Vagina (tissue), 2 donors: ENCODE data around the gene JPH3. TPM values are rescaled to one million over a fixed set of nuclear protein-coding genes. Genes with fewer than 3 reads are reported as not detected.

Experiments
- DNase-seq, 2 donors: peaks; one replicate each; pipeline ENCODE4 v3.0.0-alpha.2; 2017; ENCODE audit errors: extremely low spot score in 2 of 2
- H3K27ac ChIP-seq: fragments of 200-600 bp; sonication (generic); one replicate; pipeline ENCODE4 v1.5.1; 2019
- H3K27me3 ChIP-seq: fragments of 200-600 bp; sonication (generic); one replicate; pipeline ENCODE4 v1.5.1; 2019
- H3K36me3 ChIP-seq, 2 donors: fragments of 200-600 bp; sonication (generic); one replicate each; pipeline ENCODE4 v1.5.1; 2017 to 2019
- H3K4me1 ChIP-seq: fragments of 200-600 bp; sonication (generic); one replicate; pipeline ENCODE4 v1.5.1; 2019
- H3K4me3 ChIP-seq, 2 donors: fragments of 200-600 bp; sonication (generic); 1 replicate in 1 of 2; 2 replicates in 1 of 2; pipeline ENCODE4 v1.5.1; 2016 to 2019
- H3K9me3 ChIP-seq: fragments of 200-600 bp; sonication (generic); one replicate; pipeline ENCODE4 v1.5.1; 2019
- POLR2A ChIP-seq, 2 donors: fragments of 450-650 bp; IDR thresholded peaks; one replicate each; pipeline ENCODE4 v1.6.1; 2017; ENCODE audit warnings: antibody characterized with exemption in 2 of 2, mild to moderate bottlenecking in 2 of 2, moderate library complexity in 2 of 2
- POLR2AphosphoS5 ChIP-seq, 2 donors: sonication (generic); formaldehyde crosslinking; IDR thresholded peaks; one replicate each; pipeline ENCODE4 v1.9.0; 2017; ENCODE audit warnings: antibody characterized with exemption in 2 of 2, mild to moderate bottlenecking in 2 of 2, low read depth in 1 of 2; ENCODE audit not compliant: insufficient read depth in 1 of 2
- intact Hi-C: fragments of 100-400 bp; cut with DNase I; formaldehyde crosslinking; loops from one replicate; pipeline ENCODE4 v1.15.1; 2023
- total RNA-seq: library from RNA; depleted of rRNA; stranded (reverse); fragments of >200 nt; gene quantifications from one replicate; pipeline ENCODE4 v1.2.3, GENCODE V29; 2016
- TF ChIP-seq, protein P1 (sequence below), 3 experiments: fragments of 450-650 bp in 2 of 3; fragments of 200-600 bp in 1 of 3; sonication (generic) in 1 of 3; IDR thresholded peaks; one replicate each; pipeline ENCODE4 v1.5.1; 2017 to 2019; ENCODE audit warnings: antibody characterized with exemption in 3 of 3, mild to moderate bottlenecking in 2 of 3, moderate library complexity in 2 of 3

JPH3 gene
- total RNA-seq, 1 donor from 2014 or later = 2.0 TPM

DNA sequence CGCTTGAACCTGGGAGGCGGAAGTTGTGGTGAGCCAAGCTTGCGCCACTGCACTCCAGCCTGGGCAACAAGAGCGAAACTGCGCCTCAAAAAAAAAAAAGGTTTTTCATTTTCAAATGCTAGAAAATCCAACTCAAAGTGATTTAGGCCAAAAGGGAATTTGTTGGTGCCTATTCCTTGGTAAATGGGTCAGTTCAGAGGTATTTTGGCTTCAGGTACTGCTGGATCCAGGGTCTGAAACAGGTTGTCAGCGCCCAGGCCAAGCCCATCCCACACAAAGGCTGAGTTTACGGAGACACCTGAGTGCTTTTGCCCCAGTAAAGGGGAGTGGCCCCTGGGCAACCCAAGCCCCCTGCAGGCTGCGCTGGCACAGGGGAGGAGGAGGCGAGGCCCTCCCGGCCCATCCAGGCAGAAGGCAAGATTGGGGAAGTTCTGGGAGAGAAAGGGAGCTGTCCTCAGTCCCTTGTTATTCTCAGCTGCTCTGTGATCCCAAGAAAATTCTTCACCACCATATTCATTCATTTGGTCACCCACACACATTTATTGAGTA, 8.5 kb upstream of the JPH3 start:
- intact Hi-C loops = no loop called here
- Histone ChIP-seq H3K27ac (no peak overlapping the region), H3K27me3 (no peaks in the 10 kb centered on the region), H3K36me3 (no peaks in the 10 kb centered on the region), H3K9me3 (no peaks in the 10 kb centered on the region), H3K4me3 (no peak overlapping the region), H3K4me1 (peaks cover 4% of the 10 kb centered on the region)
- DNase-seq = no peak
- TF ChIP-seq POLR2AphosphoS5 (IDR thresholded peaks at IDR 0.05; ENCODE audit: insufficient read depth in 1 of 2, low read depth in 1 of 2) (no peak), POLR2A (IDR thresholded peaks at IDR 0.05) (no peak)
- TF ChIP-seq, protein P1, sequence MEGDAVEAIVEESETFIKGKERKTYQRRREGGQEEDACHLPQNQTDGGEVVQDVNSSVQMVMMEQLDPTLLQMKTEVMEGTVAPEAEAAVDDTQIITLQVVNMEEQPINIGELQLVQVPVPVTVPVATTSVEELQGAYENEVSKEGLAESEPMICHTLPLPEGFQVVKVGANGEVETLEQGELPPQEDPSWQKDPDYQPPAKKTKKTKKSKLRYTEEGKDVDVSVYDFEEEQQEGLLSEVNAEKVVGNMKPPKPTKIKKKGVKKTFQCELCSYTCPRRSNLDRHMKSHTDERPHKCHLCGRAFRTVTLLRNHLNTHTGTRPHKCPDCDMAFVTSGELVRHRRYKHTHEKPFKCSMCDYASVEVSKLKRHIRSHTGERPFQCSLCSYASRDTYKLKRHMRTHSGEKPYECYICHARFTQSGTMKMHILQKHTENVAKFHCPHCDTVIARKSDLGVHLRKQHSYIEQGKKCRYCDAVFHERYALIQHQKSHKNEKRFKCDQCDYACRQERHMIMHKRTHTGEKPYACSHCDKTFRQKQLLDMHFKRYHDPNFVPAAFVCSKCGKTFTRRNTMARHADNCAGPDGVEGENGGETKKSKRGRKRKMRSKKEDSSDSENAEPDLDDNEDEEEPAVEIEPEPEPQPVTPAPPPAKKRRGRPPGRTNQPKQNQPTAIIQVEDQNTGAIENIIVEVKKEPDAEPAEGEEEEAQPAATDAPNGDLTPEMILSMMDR (IDR thresholded peaks at IDR 0.05) = no peak

DNA sequence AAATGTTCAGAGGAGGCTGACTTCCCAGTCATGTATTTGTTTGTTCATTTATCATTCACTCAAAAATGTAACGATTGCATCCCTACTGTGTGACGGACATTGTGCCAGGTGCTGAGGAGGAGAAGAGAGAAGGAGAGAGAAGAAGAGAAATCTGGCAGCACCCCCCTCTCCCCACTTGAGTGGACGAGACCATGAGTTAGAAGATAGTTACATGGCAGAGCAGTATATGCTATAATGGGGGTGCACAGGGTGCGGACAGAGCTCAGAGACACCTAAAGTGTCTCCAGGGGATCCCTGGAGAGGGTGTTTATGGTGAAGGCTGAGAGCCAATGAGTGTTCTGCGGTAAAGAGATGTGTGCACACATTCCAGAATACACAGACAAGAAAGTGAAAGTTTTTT, 6.6 kb upstream of the JPH3 start:
- intact Hi-C loops = no loop called here
- Histone ChIP-seq H3K27ac (no peak overlapping the region), H3K27me3 (no peaks in the 10 kb centered on the region), H3K4me1 (no peaks in the 10 kb centered on the region), H3K9me3 (no peaks in the 10 kb centered on the region), H3K36me3 (no peaks in the 10 kb centered on the region), H3K4me3 (no peak overlapping the region)
- no peak for TF ChIP-seq POLR2AphosphoS5 (IDR thresholded peaks at IDR 0.05; ENCODE audit: insufficient read depth in 1 of 2, low read depth in 1 of 2)
- DNase-seq = no peak

DNA sequence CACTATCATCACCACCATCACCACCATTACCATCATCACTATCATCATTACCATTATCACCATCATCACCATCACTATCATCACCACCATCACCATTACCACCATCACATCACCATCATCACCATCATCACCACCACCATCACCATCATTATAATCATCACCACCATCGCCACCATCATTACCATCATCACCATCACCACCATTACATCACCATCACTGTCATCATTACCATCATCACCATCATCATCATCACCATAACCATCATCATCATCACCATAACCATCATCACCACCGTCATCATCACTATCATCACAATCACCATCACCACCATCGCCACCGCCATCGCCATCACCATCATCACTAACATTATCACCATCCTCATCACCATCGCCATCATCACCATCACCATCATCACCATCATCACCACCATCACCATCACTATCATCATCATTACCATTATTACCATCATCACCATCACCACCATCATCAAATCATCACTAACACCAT, 4.9 kb upstream of the JPH3 start:
- Histone ChIP-seq H3K27ac (no peak overlapping the region), H3K27me3 (no peaks in the 10 kb centered on the region), H3K4me1 (no peaks in the 10 kb centered on the region), H3K4me3 (no peak overlapping the region), H3K9me3 (no peaks in the 10 kb centered on the region), H3K36me3 (no peaks in the 10 kb centered on the region)
- DNase-seq = no peak
- intact Hi-C loops = no loop called here
- TF ChIP-seq POLR2AphosphoS5 (IDR thresholded peaks at IDR 0.05; ENCODE audit: insufficient read depth in 1 of 2, low read depth in 1 of 2) (no peak), POLR2A (IDR thresholded peaks at IDR 0.05) (no peak)
- TF ChIP-seq, protein P1 (IDR thresholded peaks at IDR 0.05) = no peak

DNA sequence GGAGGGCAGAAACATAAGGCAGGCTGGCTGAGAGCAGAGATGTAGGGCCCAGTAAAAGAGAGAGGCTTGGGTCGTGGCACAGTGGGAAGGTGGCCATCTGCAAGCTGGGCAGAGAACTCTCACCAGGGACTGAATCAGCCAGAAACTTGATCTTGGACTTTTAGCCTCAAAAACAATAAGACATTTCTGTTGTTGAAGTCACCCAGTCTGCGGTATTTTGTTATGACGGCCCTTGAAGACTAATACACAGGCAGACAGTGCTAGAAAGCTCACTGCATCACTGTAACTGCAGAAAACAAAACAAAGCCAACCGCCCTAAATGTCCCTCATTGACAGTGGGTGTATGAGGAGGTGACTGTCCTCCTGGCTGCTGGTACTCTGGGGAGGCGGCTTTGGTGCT, 3.9 kb upstream of the JPH3 start:
- Histone ChIP-seq H3K36me3 (no peaks in the 10 kb centered on the region), H3K4me3 (no peak overlapping the region), H3K9me3 (no peaks in the 10 kb centered on the region), H3K27ac (no peak overlapping the region), H3K27me3 (no peaks in the 10 kb centered on the region), H3K4me1 (peaks cover 6% of the 10 kb centered on the region)
- no peak for DNase-seq
- no peak for TF ChIP-seq POLR2A (IDR thresholded peaks at IDR 0.05)
- intact Hi-C loops = no loop called here

- Histone ChIP-seq H3K4me1 (peaks cover 6% of the 10 kb centered on the region), H3K9me3 (no peaks in the 10 kb centered on the region), H3K4me3 (no peak overlapping the region), H3K27ac (no peak overlapping the region), H3K27me3 (no peaks in the 10 kb centered on the region), H3K36me3 (no peaks in the 10 kb centered on the region)
- TF ChIP-seq POLR2AphosphoS5 (IDR thresholded peaks at IDR 0.05; ENCODE audit: insufficient read depth in 1 of 2, low read depth in 1 of 2) (no peak), POLR2A (IDR thresholded peaks at IDR 0.05) (no peak)
- TF ChIP-seq, protein P1 (IDR thresholded peaks at IDR 0.05) = no peak
- intact Hi-C loops = no loop called here
- DNase-seq = no peak
These were observed 2.1 kb upstream of the JPH3 start for GRCh38 chr16:87600246-87600645.

- Histone ChIP-seq H3K9me3 (no peaks in the 10 kb centered on the region), H3K36me3 (no peaks in the 10 kb centered on the region), H3K27me3 (no peaks in the 10 kb centered on the region), H3K27ac (no peak overlapping the region), H3K4me1 (peaks cover 6% of the 10 kb centered on the region), H3K4me3 (no peak overlapping the region)
- intact Hi-C loops = no loop called here
- DNase-seq = no peak
- TF ChIP-seq POLR2A (IDR thresholded peaks at IDR 0.05) = no peak
- no peak for TF ChIP-seq POLR2AphosphoS5 (IDR thresholded peaks at IDR 0.05; ENCODE audit: insufficient read depth in 1 of 2, low read depth in 1 of 2)
- TF ChIP-seq, protein P1 (IDR thresholded peaks at IDR 0.05) = no peak
These were observed 817 bp upstream of the JPH3 start for GRCh38 chr16:87601401-87601981.
